PC-3 (cell line): Measurements from ENCODE around the gene LIN37.

ENCODE experiments used
- CTCF ChIP-seq: fragments of 300-600 bp; sonication (generic); conservative IDR thresholded peaks from 2 replicates; pipeline ENCODE4 v1.5.1; 2017; ENCODE audit warnings: antibody characterized with exemption, low read depth, mild to moderate bottlenecking, low read length
- EZH2phosphoT487 ChIP-seq: fragments of 300-600 bp; sonication (generic); IDR thresholded peaks from 2 replicates; pipeline ENCODE4 v1.6.1; 2018; ENCODE audit warnings: mild to moderate bottlenecking, antibody characterized with exemption, low read length, borderline replicate concordance

GRCh38 chr19:35738887-35739229, 9.5 kb upstream of the LIN37 start:
- TF ChIP-seq EZH2phosphoT487 (no peak), CTCF (no peak)
